Brain pericyte (primary cell): ENCODE measurements around the gene SSH2.
"Not testable (repeated sequence)": the region's sequence is repeated elsewhere in the genome, so short reads cannot be mapped to it uniquely, and the experiment has no call there.

Source experiments
- DNase-seq: peaks from one replicate; pipeline ENCODE4 v3.0.0-alpha.2; 2012; ENCODE audit warnings: low read depth, low spot score

The SSH2 gene

DNA sequence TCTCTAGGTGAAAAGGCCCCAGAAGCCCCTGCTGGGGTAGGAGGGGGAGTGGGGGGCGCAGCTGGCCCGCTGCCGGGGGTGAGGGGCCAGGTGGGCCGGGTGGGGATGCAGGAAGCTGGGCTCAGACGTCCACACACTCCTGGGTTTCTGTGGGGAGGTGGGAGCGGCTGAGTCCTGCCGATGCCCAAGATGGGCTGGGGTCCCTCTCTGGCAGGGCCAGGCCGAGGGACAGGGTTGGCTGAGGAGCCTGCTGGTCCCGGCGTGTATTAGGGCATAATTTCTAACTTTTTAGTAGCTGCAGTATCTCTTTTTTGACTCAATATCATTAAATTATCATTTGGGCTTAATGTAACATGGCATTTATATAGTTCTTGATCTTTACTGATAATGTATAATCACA lies 185.9 kb downstream of the SSH2 start:
- DNase-seq, result no peak

DNA sequence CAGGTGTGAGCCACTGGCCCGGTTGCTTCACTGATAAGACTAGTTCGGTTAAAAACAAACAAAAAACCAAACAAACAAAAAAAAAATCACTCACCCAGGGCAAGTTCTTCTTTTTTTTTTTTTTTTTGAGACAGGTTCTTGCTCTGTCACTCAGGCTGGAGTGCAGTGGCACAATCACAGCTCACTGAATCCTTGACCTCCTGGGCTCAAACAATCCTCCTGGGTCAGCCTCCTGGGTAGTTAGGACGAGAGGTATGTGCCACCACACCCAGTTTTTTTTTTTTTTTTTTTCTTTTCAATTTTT lies 187.9 kb downstream of the SSH2 start:
- no peak for DNase-seq

DNA sequence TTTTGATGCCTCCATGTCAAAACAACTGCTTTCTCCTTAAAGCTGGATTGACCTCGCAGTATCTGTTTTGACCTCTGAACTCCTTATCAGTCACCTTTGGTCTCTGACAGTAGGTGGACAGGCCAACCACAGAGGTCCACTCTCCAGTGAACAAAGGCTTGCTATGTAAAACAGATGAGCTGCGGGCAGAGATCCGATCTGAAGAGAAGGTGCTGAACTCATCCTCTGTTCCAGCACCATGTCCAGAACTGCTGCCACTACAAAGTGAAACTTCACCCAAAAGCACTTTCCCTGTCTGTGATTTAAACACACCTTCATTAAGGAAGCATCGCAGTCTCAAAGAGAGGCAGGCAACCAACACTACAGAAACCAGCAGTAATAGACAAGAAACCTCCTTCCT lies 190.0 kb downstream of the SSH2 start:
- no peak for DNase-seq

DNA sequence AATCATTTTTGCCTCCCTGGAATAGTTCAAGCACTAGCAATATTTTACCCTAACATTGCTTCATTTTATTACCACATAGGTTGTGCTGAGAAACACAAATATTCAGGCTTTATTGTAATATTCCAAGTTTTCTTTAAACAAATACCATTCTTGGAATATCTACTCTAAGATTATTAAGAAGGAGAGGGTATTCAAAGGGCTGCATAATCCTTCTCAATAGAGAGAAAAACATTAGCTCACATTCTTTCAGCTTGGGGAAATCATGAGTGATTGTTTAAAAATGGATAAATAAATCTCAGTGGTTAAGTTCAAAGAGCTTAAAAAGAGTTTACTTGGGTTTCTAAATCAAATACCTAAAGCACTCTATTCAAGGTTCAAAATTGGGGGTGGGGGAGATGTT lies 195.4 kb downstream of the SSH2 start:
- DNase-seq, result no peak

DNA sequence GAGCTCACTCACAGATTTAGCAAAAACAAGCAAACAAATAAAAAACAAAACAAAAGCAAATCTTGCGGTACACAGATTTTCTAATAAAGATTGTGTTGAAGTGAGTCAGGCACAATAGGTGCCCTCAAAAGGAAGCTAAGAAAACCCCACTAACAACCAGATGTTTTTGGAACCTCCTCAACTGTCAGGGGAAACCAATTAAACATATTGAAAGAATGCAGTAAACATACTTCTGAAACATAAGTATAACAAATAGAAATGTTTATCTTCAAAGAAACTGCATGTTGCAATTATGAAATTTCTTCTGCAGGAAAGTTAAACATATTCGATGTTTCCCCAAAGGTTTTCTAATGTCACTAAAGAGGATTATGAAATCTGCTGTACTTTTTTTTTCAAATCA lies 196.9 kb downstream of the SSH2 start:
- no peak for DNase-seq

DNA sequence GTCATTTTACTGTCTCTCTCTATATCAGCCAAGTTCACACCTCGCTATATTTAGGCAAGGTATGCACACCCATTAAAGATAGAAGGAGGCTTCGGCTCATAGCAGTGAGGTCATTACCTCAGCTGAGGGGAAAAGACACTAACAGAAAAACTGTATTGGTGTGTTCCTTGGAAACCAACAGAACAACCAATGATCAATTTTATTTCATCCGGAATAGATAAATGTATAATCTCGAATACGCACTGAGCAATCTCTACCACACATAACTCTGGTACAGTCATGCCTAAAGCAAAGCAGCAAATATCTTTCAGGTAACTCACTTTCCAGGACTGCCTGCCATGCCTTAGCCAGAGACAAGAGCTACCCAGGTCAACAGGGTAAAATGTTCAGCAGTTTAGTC lies 197.4 kb downstream of the SSH2 start:
- DNase-seq, result no peak

DNA sequence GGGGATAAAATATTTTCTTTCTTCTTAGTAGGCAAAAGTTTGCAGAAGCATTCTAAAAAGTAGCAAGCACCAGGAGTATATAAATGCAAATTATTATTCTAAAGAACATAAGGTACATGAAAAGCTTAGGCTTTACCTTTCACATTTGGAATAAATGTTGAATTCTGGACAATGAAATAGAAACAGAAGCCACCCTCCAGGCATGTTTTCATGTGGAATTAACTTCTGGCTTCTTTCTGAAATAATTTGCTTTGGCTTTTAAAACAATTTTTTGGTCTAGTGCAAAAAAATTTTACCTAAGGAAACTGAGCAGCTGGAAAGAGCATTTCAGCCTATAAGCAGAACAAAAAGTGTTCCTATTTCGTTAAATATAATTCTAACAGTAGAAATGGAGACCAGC lies 197.8 kb downstream of the SSH2 start:
- DNase-seq, result no peak

DNA sequence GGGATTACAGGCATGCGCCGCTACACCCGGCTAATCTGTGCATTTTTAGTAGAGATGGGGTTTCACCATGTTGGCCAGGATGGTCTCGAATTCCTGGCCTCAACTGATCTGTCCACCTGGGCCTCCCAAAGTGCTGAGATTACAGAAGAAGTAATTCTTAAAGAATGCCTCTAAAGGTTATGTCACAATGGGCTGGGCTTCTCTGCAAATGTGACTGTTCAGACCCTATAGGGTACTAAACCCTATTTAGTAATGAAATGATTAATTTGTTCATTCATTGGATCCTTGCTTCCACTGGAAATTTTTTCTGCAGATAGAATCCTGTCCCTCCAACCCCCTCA lies 198.5 kb downstream of the SSH2 start:
- DNase-seq, result no peak

DNA sequence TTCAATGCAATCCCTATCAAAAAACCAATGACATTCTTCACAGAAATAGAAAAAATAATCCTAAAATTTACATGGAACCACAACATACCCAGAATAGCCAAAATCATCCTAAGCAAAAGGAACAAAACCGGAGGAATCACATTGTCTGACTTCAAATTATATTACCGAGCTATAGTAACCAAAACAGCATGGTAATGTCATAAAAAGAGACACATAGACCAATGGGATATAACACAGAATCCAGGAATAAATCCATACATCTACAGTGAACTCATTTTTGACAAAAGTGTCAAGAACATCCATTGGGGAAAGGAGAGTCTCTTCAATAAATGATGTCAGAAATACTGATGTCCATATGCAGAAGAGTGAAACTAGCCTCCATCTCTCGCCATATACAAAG lies 201.5 kb downstream of the SSH2 start:
- no peak for DNase-seq

DNA sequence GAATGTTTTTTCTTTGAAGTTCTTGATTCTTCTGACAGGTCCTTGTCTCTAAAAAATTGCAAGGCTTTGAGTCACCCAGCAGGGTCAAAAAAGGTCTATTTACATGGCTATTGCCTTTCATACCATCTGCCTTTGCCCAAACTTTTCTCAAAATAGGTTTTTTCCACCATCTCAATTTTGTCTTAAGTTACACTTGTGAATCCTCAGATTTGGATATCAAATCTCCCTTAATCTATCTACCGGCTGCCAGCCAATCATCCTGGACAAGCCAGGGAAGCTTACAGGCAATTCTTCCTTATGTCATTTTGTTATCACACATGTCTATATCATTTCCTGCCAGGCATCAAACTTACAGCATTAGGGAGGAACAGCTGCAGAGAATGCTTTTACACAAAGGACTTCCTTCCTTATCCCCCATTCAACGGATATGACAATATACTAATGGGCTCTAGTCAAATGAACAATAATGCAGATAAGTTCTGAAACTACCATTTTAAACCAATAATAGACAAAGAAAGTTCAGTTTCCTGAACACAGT lies 203.2 kb downstream of the SSH2 start:
- no peak for DNase-seq

DNA sequence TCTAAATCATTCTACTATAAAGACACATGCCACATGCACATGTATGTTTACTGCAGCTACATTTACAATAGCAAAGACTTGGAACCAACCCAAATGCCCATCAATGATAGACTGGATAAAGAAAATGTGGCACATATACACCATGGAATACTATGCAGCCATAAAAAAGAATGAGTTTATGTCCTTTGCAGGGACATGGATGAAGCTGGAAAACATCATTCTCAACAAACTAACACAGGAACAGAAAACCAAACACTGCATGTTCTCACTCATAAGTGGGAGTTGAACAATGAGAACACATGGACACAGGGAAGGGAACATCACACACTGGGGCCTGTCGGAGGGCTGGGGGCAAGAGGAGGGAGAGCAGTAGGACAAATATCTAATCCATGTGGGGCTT lies 204.6 kb downstream of the SSH2 start:
- DNase-seq, result not testable (repeated sequence)

DNA sequence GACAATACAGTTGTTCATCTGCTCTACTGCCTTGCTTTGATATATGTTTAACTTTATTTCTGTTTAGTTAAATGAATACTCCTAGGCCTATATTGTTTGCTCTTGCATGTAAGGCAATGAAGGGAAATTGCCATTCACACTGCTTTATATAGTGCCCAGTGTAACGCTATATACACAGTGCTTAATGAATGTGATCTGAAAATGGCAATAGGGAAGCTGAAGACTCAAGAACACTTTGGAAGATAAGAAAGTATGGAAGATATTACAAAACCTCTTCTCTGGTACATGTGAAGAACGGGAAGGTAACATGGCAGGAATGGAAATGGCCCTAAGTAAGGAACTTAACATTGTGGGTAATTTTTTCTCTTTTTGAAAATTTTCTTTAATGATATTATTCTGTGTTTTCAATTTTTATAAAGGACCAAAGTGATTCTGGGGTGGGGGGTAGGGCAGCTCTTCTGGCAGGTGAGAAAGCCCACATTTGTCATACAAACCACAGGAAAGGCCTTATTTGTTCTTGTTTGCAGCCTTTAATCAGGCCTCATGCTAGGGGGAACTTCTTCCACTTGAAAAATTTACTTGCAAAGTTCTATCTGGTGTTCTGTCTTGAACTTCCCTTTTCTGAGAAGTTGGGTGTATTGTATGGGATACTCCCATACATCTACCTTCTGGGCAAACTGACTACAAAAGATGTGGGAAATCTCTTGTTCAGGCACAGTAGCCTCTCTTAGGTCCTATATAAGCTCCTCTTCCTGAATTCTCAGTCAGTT lies 206.6 kb downstream of the SSH2 start:
- DNase-seq, result no peak

DNA sequence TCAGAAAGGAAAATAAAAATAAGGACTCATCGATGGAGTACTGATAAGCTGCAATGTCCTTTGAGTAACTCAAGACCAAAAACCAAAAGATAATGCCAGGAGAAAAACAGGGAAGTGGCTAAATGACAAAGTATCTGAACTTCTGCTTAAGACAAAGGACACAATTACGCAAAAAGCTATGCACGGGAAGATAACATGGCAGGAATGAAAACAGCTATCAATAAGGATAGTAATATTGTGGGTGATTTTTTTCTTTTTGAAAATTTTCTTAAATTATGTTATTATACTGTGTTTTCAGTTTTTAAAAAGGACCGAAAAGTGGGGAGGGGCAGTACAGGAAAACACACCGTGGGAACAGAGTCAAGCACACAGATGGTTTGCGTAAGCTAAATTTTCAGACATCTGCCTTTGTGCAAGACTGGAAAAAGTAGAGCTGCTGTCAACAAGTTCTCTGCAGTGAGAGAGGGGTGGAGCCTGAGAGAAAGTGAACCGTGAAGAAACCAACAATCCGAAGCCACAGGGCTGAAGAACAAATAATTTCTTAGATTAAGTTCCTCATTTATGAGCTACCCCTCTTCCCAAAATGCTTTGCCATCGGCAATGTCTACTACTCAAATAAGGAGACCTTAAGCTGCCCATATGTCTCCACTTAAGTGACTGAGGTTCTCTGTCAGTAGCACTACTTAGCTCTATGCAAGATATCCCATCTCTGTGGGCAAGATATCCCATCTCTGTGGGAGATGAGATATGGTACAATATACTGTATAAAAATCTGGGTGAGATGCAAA lies 207.4 kb downstream of the SSH2 start:
- no peak for DNase-seq

DNA sequence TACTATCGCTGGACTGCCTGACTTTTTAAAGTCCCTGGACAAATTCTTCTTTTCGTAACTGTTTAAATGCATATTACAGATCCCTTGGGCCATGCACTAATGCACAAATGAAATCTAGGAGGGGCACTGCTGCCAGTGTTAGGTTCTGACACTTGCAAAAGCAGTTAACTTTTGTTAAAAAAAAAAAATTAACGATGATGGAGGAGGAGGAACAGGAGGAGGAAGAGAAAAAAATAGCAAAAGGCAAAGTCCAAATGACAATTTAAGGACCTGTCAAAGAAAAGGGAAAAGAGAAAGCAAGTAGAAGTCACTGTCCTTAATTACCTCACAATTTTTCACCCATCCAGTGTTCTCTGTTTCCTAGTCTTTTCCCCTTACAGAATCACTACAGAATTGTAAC lies 209.5 kb downstream of the SSH2 start:
- DNase-seq, result no peak

DNA sequence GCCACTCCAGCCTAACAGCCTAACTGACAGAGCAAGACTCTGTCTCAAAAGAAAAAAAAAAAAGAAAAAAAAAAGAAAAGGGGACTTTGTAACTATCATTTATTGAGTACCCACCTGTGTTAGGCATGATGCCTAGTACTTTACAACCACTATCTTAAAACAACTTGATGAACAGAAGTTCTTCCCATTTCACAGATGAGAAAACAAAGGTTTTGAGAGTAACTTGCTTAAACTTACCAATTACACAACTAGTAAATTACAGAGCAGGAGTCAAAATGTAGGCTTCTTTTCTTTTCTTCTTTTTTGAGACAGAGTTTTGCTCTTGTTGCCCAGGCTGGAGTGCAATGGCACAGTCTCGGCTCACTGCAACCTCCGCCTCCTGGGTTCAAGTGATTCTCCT lies 210.6 kb downstream of the SSH2 start:
- no peak for DNase-seq

DNA sequence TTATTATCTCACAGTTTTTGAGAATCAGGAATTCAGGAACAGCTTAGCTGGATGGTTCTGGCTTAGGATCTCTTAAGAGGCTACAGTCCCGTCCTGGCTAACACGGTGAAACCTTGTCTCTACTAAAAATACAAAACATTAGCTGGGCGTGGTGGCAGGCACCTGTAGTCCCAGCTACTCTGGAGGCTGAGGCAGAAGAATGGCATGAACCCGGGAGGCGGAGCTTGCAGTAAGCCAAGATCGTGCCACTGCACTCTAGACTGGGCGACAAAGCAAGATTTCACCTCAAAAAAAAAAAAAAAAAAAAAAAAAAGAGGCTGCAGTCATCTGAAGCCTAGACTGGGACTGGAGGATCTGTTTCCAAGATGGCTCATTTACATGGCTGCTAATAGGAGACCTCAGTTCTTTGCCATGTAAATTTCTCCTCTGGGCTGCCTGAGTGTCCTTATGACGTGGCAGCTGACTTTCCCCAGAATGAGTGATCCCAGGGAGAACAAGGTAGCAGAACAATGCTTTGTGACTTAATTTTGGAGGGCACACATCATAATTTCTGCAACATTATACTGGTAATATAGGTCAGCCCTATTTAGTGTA lies 211.5 kb downstream of the SSH2 start:
- DNase-seq, result no peak

DNA sequence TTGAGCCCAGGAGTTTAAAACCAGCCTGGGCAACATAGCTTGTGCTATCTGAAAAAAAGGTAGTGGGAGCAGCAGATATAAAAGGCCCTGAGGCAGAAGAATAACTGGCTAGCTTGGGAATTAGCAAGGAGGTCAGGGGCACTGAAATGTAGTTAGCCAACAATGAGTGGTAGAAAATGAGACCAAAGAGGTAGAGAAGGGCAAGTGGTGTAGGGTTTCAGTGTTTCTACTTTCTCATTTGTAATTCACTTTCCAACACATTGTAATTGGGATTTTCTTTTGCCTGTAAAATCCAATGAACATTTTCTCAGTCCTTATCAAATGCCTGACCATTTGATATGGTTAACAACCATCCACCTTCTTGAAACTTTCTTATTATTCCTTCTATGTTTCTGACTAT lies 212.2 kb downstream of the SSH2 start:
- DNase-seq, result no peak

DNA sequence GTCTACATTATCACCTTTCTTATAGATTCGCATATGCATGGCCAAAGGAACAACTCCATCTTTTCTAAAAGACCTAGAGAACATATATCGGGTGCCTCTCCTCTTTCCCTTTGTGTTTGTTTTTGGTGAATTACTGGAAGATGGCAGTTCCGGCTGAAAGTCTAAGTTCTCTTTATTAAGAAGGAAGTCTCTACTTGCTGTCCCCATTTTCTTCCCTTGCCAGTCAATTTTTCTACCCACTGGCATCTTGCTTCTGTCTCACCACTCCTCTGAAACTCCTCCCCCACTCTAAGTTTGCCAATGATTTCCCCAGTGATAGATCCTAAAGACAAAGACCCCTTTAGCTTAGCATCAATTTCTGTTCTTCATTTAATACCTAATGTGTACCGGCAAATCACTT lies 213.5 kb downstream of the SSH2 start:
- DNase-seq, result no peak

DNA sequence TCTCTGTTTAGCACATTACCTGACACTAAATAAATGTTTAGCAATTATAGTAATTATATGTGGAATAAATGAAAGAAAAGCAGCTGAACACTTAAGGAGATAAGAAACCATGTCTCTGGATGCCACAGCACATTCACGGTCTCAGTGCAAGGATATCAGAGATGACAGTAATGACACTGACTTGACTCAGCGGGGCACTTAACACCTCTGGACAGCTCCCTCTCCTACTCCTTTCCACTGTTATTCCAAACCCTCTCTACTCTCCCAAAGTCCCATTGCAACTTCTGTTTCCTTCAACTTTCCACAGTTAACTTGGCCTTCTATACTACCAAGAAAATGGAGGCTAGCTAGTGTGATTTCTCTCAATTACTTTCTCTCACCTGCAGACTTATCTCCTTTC lies 214.3 kb downstream of the SSH2 start:
- no peak for DNase-seq

DNA sequence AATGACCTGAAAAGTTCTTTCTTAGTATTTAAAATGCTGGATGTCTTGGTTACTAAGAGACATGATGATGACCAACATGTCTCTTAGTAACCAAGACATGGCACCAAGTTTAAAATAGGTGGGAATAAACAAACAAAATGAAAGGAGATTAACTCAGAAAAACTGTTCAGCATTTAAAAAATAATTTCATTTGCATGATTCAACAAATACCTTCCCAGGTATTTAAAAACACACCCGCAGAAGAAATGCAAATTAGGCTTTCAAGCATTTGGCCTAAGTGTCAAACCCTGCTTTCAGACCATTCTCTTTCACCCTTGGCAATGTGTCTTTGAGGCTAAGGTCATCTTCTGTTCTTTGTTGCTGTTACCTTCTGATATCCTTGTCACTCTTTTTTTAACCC lies 215.9 kb downstream of the SSH2 start:
- DNase-seq, result no peak

DNA sequence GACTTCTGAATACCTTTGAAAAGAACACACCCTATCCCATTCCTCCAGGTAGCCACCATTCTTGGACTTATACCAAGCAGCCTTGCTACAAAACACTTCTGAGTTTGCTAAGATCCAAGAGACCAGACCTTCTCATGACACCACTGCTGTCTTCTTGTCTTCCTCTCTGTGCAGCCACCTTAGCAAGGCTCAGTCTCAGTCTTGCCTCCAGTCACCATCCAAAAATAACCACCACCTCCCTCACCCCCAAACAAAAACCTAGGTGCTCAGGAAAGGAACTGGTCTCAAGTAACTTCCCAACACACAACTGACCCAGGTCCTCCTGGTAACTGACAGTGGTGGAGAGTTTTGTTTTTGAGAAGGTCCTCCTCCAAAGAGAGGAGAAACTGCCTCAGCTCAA lies 216.4 kb downstream of the SSH2 start:
- no peak for DNase-seq

DNA sequence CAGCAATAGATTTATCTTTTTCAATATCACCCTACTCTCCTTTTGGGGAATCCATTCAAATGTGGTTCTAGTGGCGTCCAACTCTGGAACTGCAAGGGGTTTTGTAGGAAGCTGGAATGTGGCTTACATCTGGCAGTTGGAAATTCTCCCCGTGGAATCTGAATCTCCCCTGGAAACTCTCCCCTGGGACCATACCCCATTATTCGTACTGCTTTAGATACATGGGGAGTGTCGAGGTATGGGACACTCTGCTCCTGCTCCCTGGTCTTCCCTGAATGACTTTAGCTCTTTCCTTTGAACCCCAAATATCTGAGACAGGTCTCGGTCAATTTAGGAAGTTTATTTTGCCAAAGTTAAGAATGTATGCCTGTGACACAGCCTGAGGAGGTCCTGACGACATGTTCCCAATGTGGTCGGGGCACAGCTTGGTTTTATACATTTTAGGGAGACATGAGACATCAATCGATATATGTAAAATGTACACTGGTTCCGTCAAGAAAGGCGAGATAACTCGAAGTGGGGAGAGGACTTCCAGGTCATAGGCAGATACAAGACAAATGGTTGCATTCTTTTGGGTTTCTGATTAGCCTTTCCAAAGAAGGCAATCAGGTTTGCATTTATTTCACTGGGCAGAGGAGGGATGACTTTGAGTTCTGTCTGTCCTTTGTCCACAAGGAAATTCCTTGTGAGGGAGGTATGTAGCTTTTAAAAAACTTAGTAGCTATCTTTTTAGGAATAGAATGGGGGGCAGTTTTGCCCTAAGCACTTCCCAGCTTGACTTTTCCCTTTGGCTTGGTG lies 218.2 kb downstream of the SSH2 start:
- DNase-seq, result no peak
